ENCODE data around the gene CDK4. TPM values are rescaled to one million over a fixed set of nuclear protein-coding genes. Genes with fewer than 3 reads are reported as not detected.
A peak's percentile ranks its signal among the peaks of the same experiment; 100 is the strongest.

Gene CDK4
- total and polyA plus RNA-seq, 4 donors: 62.9 to 142 (median 127) TPM

GRCh38 chr12:57782243-57782607 is 30.1 kb upstream of the CDK4 start:
- peak overlapping the region; percentile 94 for H3K4me3 ChIP-seq (ENCODE audit: low read depth, low read length)

GRCh38 chr12:57781801-57782200 is 29.7 kb upstream of the CDK4 start:
- DNase-seq (ENCODE audit: low read depth in 4 of 6, low spot score in 6 of 6): no peak
- H3K4me3 ChIP-seq (ENCODE audit: low read depth, low read length): no peak overlapping the region
- peaks cover 11% of the 10 kb centered on the region for H3K4me1 ChIP-seq (ENCODE audit: control insufficient read depth, insufficient read depth, low read length)
- peaks cover 14% of the 10 kb centered on the region for H3K36me3 ChIP-seq (ENCODE audit: control insufficient read depth, insufficient read depth, low read length)
- no peak overlapping the region for H3K27ac ChIP-seq (ENCODE audit: low read depth, low read length)
- H3K9me3 ChIP-seq (ENCODE audit: control insufficient read depth, insufficient read depth, low read length): no peaks in the 10 kb centered on the region
- 82% methylated on average over 2 of the region's 2 CpGs for WGBS (ENCODE audit: insufficient coverage)
- no peaks in the 10 kb centered on the region for H3K27me3 ChIP-seq (ENCODE audit: control insufficient read depth, insufficient read depth, low read length)

More at GRCh38 chr12:57782243-57782607, 30.1 kb upstream of the CDK4 start:
- no peaks in the 10 kb centered on the region for H3K9me3 ChIP-seq (ENCODE audit: control insufficient read depth, insufficient read depth, low read length)
- H3K27me3 ChIP-seq (ENCODE audit: control insufficient read depth, insufficient read depth, low read length): no peaks in the 10 kb centered on the region
- WGBS (ENCODE audit: insufficient coverage): no CpG with 5 or more reads among the region's 4 CpGs
- peaks cover 14% of the 10 kb centered on the region for H3K36me3 ChIP-seq (ENCODE audit: control insufficient read depth, insufficient read depth, low read length)
- DNase-seq (ENCODE audit: low read depth in 4 of 6, low spot score in 6 of 6): no peak
- H3K27ac ChIP-seq (ENCODE audit: low read depth, low read length): no peak overlapping the region
- H3K4me1 ChIP-seq (ENCODE audit: control insufficient read depth, insufficient read depth, low read length): peaks cover 11% of the 10 kb centered on the region

DNA sequence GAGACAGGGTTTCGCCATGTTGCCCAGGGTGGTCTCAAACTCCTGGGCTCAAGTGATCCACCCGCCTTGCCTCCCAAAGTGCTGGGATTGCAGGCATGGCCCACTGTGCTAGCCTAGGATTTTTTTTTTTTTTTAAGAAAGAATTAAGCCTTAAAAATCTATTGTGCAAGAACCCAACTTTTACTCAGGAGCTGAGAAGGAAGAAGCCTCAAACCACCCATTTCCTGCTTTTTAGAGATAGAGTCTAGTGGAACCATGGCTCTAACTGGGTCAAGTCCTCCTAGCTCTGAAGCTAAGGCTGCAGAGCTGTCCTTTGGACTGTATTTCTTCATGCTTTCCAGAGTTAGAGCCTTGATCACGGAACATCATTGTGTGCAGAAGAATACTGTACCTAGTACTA is 29.1 kb upstream of the CDK4 start:
- Histone ChIP-seq H3K9me3 (ENCODE audit: control insufficient read depth, insufficient read depth, low read length) (no peaks in the 10 kb centered on the region), H3K27me3 (ENCODE audit: control insufficient read depth, insufficient read depth, low read length) (no peaks in the 10 kb centered on the region), H3K4me1 (ENCODE audit: control insufficient read depth, insufficient read depth, low read length) (peaks cover 11% of the 10 kb centered on the region), H3K27ac (ENCODE audit: low read depth, low read length) (no peak overlapping the region), H3K36me3 (ENCODE audit: control insufficient read depth, insufficient read depth, low read length) (peaks cover 11% of the 10 kb centered on the region), H3K4me3 (ENCODE audit: low read depth, low read length) (no peak overlapping the region)
- no peak for DNase-seq (ENCODE audit: low read depth in 4 of 6, low spot score in 6 of 6)
- WGBS (ENCODE audit: insufficient coverage): 92% methylated on average over 1 of the region's 3 CpGs

- 85% methylated on average over 4 of the region's 4 CpGs for WGBS (ENCODE audit: insufficient coverage)
- H3K4me1 ChIP-seq (ENCODE audit: control insufficient read depth, insufficient read depth, low read length): peaks cover 11% of the 10 kb centered on the region
Observed at GRCh38 chr12:57780284-57780897, 28.3 kb upstream of the CDK4 start.

GRCh38 chr12:57779736-57780135 is 27.6 kb upstream of the CDK4 start:
- Histone ChIP-seq H3K27ac (ENCODE audit: low read depth, low read length) (no peak overlapping the region), H3K4me3 (ENCODE audit: low read depth, low read length) (no peak overlapping the region), H3K36me3 (ENCODE audit: control insufficient read depth, insufficient read depth, low read length) (peaks cover 13% of the 10 kb centered on the region), H3K4me1 (ENCODE audit: control insufficient read depth, insufficient read depth, low read length) (peaks cover 11% of the 10 kb centered on the region), H3K27me3 (ENCODE audit: control insufficient read depth, insufficient read depth, low read length) (no peaks in the 10 kb centered on the region), H3K9me3 (ENCODE audit: control insufficient read depth, insufficient read depth, low read length) (no peaks in the 10 kb centered on the region)
- 67% methylated on average over 1 of the region's 1 CpG for WGBS (ENCODE audit: insufficient coverage)
- DNase-seq (ENCODE audit: low read depth in 4 of 6, low spot score in 6 of 6): no peak

More at GRCh38 chr12:57780284-57780897, 28.3 kb upstream of the CDK4 start:
- Histone ChIP-seq H3K27me3 (ENCODE audit: control insufficient read depth, insufficient read depth, low read length) (no peaks in the 10 kb centered on the region), H3K9me3 (ENCODE audit: control insufficient read depth, insufficient read depth, low read length) (no peaks in the 10 kb centered on the region), H3K36me3 (ENCODE audit: control insufficient read depth, insufficient read depth, low read length) (peaks cover 10% of the 10 kb centered on the region), H3K4me3 (ENCODE audit: low read depth, low read length) (no peak overlapping the region), H3K27ac (ENCODE audit: low read depth, low read length) (no peak overlapping the region)
- no peak for DNase-seq (ENCODE audit: low read depth in 4 of 6, low spot score in 6 of 6)

- Histone ChIP-seq H3K36me3 (ENCODE audit: control insufficient read depth, insufficient read depth, low read length) (peaks cover 10% of the 10 kb centered on the region), H3K27me3 (ENCODE audit: control insufficient read depth, insufficient read depth, low read length) (no peaks in the 10 kb centered on the region), H3K9me3 (ENCODE audit: control insufficient read depth, insufficient read depth, low read length) (no peaks in the 10 kb centered on the region), H3K27ac (ENCODE audit: low read depth, low read length) (no peak overlapping the region), H3K4me1 (ENCODE audit: control insufficient read depth, insufficient read depth, low read length) (peaks cover 9% of the 10 kb centered on the region), H3K4me3 (ENCODE audit: low read depth, low read length) (no peak overlapping the region)
- 96% methylated on average over 3 of the region's 7 CpGs for WGBS (ENCODE audit: insufficient coverage)
- DNase-seq (ENCODE audit: low read depth in 4 of 6, low spot score in 6 of 6): no peak
Observed at GRCh38 chr12:57777911-57778310, 25.8 kb upstream of the CDK4 start.

DNA sequence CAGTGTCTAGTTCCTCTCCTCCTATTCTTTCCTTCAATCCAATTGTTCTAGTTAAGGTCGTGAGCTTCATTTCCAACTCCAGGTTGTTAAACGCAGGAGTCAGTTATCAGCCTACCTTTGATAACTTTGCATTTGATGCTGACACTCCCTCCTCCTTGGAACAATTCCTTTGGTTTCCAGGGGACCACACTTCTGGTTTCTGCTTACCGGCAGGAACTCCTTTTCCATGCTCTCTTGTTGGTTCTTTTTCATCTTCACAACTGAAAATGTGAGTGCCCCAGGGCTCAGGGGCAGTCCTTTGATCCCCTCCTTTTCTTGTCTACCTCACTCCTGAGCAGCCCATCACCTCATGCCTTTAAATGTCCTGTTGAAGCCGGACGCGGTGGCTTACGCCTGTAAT is 25.3 kb upstream of the CDK4 start:
- Histone ChIP-seq H3K4me3 (ENCODE audit: low read depth, low read length) (no peak overlapping the region), H3K9me3 (ENCODE audit: control insufficient read depth, insufficient read depth, low read length) (no peaks in the 10 kb centered on the region), H3K36me3 (ENCODE audit: control insufficient read depth, insufficient read depth, low read length) (peaks cover 10% of the 10 kb centered on the region), H3K27ac (ENCODE audit: low read depth, low read length) (no peak overlapping the region), H3K4me1 (ENCODE audit: control insufficient read depth, insufficient read depth, low read length) (peaks cover 10% of the 10 kb centered on the region), H3K27me3 (ENCODE audit: control insufficient read depth, insufficient read depth, low read length) (no peaks in the 10 kb centered on the region)
- no peak for DNase-seq (ENCODE audit: low read depth in 4 of 6, low spot score in 6 of 6)
- WGBS (ENCODE audit: insufficient coverage): 87% methylated on average over 3 of the region's 7 CpGs

DNA sequence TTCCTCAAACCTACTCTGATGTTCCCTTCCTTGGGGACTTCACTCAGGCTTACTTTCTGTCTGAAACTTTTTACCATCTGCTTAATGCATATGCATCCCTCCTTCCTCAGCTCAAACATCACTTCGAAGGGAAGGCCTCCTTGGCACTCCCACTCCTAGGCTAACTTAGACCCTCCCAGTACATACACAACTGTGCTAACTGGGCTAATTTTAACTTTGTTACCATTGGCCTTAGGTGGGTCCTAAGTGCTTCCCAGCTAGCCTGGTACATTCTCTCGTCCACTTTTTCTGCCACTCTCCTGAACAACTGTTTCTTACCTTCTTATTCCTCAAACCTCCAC is 24.1 kb upstream of the CDK4 start:
- Histone ChIP-seq H3K9me3 (ENCODE audit: control insufficient read depth, insufficient read depth, low read length) (no peaks in the 10 kb centered on the region), H3K27ac (ENCODE audit: low read depth, low read length) (no peak overlapping the region), H3K4me1 (ENCODE audit: control insufficient read depth, insufficient read depth, low read length) (peaks cover 17% of the 10 kb centered on the region), H3K36me3 (ENCODE audit: control insufficient read depth, insufficient read depth, low read length) (peaks cover 10% of the 10 kb centered on the region), H3K4me3 (ENCODE audit: low read depth, low read length) (no peak overlapping the region), H3K27me3 (ENCODE audit: control insufficient read depth, insufficient read depth, low read length) (no peaks in the 10 kb centered on the region)
- DNase-seq (ENCODE audit: low read depth in 4 of 6, low spot score in 6 of 6): no peak
- WGBS (ENCODE audit: insufficient coverage): 83% methylated on average over 2 of the region's 2 CpGs

- peaks cover 10% of the 10 kb centered on the region for H3K36me3 ChIP-seq (ENCODE audit: control insufficient read depth, insufficient read depth, low read length)
- no peak overlapping the region for H3K27ac ChIP-seq (ENCODE audit: low read depth, low read length)
- H3K4me3 ChIP-seq (ENCODE audit: low read depth, low read length): no peak overlapping the region
- H3K27me3 ChIP-seq (ENCODE audit: control insufficient read depth, insufficient read depth, low read length): no peaks in the 10 kb centered on the region
- no peaks in the 10 kb centered on the region for H3K9me3 ChIP-seq (ENCODE audit: control insufficient read depth, insufficient read depth, low read length)
- H3K4me1 ChIP-seq (ENCODE audit: control insufficient read depth, insufficient read depth, low read length): peaks cover 18% of the 10 kb centered on the region
- no peak for DNase-seq (ENCODE audit: low read depth in 4 of 6, low spot score in 6 of 6)
- 83% methylated on average over 3 of the region's 4 CpGs for WGBS (ENCODE audit: insufficient coverage)
Observed at GRCh38 chr12:57775563-57776246, 23.6 kb upstream of the CDK4 start.

- no peak for DNase-seq (ENCODE audit: low read depth in 4 of 6, low spot score in 6 of 6)
- Histone ChIP-seq H3K27ac (ENCODE audit: low read depth, low read length) (no peak overlapping the region), H3K9me3 (ENCODE audit: control insufficient read depth, insufficient read depth, low read length) (no peaks in the 10 kb centered on the region), H3K36me3 (ENCODE audit: control insufficient read depth, insufficient read depth, low read length) (peaks cover 6% of the 10 kb centered on the region), H3K4me3 (ENCODE audit: low read depth, low read length) (no peak overlapping the region), H3K27me3 (ENCODE audit: control insufficient read depth, insufficient read depth, low read length) (no peaks in the 10 kb centered on the region), H3K4me1 (ENCODE audit: control insufficient read depth, insufficient read depth, low read length) (peaks cover 18% of the 10 kb centered on the region)
- 80% methylated on average over 2 of the region's 3 CpGs for WGBS (ENCODE audit: insufficient coverage)
Observed at GRCh38 chr12:57775044-57775443, 22.9 kb upstream of the CDK4 start.

Data from spinal cord (tissue), 10 donors.